HCEC 1CT (cell line): Measurements from ENCODE around the gene ANGEL2.
"Not testable (repeated sequence)": the region's sequence is repeated elsewhere in the genome, so short reads cannot be mapped to it uniquely, and the experiment has no call there.

Experiments used
- DNase-seq: peaks from one replicate; pipeline ENCODE4 v3.0.0-alpha.2; 2017

The ANGEL2 gene

DNA sequence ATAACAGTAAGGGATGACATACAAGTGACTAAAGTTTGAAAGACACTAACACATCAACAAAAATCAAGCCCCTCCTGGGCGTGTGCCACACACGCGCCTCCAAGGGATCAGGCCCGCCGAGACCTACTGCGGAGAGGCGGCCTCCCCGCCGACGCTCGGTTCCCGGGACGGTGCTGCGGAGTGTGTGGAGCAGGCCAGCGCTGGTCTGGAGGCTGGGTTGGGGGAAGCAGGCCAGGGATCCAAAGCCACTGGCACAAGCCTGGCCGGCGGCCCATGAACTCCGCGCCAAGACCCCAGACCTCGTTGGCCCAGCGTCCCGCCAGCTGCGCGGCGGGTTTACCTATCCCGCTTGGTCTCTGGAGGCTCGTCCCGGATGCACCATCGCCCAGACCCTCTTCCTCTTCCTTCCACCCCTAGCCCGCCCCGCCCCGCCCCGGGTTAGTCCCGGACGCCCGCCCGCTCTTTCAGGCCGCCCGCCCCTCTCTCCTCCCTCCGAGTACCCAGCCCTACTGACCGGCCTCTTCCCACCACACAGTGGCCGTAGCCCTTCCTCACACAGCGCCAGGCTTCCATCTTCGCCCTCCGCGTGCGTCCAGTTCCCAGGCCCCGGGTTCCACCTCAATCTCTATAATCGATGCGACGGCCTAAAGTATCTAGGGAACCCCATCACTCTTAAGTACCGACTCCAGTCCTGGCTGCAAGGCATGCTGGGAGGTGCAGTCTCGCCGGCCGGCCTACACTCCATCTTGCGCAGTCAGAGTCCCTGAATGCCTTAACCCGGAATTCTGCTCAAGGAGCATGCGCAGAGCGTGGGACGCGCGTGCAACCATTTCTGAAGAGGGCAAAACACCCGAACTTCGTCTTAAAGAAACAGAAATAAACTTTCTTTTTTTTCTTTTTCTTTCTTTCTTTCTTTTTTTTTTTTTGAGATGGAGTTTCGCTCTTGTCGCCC lies at the start of gene ANGEL2:
Gene ANGEL2, minus strand, starts transcription at position 769 of the 952 bp plus-strand sequence. Its CDS starts 196 bp downstream, at position 573.
- peak; percentile 97 for DNase-seq

DNA sequence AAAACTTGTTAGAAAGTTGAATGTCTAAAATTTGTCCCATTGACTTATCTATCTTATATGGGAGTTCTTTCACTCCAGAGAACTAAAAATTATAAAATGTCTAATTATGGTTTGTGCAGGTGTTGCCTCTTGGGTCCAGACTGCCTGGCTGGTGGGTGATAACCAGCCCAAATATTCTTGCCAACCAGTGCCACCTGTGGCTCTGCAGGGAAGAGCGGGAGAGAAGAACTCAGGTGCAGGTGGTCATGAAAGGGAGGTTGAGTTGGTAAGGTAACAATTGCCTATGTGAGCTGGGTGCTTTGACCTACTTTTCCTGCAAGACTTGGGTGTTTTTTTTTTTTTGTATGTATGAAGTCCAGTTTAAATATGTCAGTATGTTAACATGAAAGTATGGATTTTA lies 45.6 kb upstream of the ANGEL2 start:
- DNase-seq = no peak

DNA sequence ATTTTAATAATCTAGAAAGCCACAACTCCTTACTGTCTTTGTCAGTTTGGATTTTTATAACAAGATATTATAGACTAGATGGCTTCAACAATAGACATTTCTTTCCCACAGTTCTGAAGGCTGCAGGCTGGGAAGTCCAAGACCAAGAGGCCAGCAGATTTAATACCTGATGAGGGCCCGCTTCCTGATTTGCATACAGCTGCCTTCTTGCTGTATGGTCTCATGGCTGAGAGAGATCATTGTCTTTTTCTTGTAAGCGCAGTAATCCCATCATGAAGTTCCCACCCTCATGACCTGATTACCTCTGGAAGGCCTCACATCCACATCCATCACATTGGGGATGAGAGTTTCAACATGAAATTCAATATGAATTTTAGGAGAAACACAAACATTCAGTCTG lies 45.2 kb upstream of the ANGEL2 start:
- no peak for DNase-seq

GRCh38 chr1:213057264-213058059 lies 41.8 kb upstream of the ANGEL2 start:
- DNase-seq = no peak

GRCh38 chr1:213055767-213056166 lies 40.1 kb upstream of the ANGEL2 start:
- DNase-seq = no peak

GRCh38 chr1:213054733-213055591 lies 39.3 kb upstream of the ANGEL2 start:
- DNase-seq = no peak

GRCh38 chr1:213054142-213054541 lies 38.5 kb upstream of the ANGEL2 start:
- DNase-seq = no peak

DNA sequence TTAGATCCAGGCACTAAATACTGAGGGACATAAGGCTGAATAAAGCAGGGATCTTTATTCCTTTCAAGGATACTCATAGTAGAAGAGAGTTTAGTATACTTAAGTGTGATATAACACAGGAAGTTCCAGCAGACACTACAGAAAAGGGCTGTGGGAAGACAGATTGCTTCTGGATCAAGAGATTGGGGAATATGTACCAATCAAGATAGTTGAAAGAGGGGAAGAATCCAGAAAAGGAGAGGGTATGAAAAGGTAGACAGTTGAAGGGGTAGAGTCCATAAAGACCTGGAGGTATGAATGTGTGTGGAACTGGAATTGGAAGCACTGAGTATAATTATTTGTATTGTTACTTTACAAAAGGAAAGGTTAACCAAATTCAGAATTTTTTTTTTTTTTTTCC lies 37.8 kb upstream of the ANGEL2 start:
- DNase-seq = no peak

DNA sequence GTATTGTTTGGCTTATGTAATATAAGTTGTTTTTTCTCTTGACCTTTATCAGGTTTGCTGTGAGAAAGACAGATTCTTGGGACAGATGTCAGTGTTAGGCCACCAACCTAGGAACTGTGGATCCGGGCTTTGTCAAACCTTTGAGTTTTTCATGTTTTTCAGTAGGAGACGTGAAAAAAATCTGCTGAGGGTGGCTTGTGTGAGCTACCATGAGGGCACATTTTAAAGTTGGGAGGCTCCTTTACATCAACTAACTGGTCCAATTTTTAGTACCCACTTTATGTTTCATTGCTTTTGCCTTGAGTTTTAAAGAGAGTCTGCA lies 36.2 kb upstream of the ANGEL2 start:
- no peak for DNase-seq

- peak; percentile 85 for DNase-seq
These were observed 35.6 kb upstream of the ANGEL2 start, which contains the start of gene RPS6KC1 for GRCh38 chr1:213051127-213051880. Gene RPS6KC1, plus strand, starts transcription at chr1:213051241. Its CDS starts 164 bp downstream, at chr1:213051405.

- DNase-seq = no peak
These were observed 35.1 kb upstream of the ANGEL2 start for GRCh38 chr1:213050745-213051126.

- DNase-seq = no peak
These were observed 33.6 kb upstream of the ANGEL2 start for GRCh38 chr1:213049232-213049631.

- not testable (repeated sequence) for DNase-seq
These were observed 29.9 kb upstream of the ANGEL2 start for GRCh38 chr1:213045321-213046226.

- peak; percentile 53 for DNase-seq
These were observed 25.8 kb upstream of the ANGEL2 start for GRCh38 chr1:213041443-213041842.

- no peak for DNase-seq
These were observed 19.9 kb upstream of the ANGEL2 start for GRCh38 chr1:213035573-213035972.

GRCh38 chr1:213034713-213035112 lies 19.0 kb upstream of the ANGEL2 start:
- no peak for DNase-seq

DNA sequence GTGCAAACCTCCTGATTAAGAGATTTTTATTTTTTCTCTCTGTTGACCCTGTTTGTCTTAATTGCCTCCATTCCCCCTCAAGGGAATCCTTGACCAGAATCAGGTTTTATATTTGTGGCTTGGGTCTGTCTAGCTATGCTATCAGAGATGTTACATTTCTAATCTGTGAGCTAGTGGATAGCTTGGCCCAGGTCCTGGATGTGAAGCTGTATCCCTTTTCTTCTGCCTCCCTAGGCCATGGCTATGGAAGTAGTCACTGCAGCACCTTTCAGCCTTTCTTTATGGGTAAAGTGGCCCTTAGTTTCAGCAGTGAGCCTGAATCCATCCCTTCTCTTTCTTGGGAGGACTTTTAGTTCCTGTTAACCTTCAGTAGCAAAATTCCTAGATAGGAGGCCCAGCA lies 17.0 kb upstream of the ANGEL2 start:
- DNase-seq = no peak

DNA sequence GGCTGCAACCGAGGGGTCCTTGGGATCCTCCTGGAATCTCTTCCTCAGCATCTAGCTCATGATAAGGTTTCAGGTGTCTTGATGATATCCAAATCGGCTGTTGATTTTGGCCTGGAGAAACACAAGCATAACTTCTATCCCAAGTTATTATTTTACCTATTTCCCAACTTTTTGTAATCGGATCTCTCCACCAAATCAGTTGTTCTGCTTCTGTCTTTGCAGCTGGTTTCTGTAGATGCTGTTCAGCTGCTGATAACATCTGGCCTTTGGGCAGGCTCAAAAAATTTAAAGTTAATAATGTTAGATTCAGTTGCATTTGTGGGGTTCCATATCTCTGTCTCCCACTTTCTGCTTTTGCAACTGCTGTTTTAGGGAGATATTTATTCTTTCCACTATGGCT lies 11.4 kb upstream of the ANGEL2 start:
- not testable (repeated sequence) for DNase-seq

- DNase-seq = no peak
These were observed 4.3 kb upstream of the ANGEL2 start for GRCh38 chr1:213020016-213020415.

GRCh38 chr1:213019450-213019849 lies 3.8 kb upstream of the ANGEL2 start:
- no peak for DNase-seq
